HG03095 (cell line): ENCODE results near the gene SLC6A6.

Experiments used
- ATAC-seq: cut with Tn5 transposase; IDR thresholded peaks from one replicate; pipeline ENCODE4 v1.9.1; 2021; ENCODE audit warnings: moderate library complexity; ENCODE audit not compliant: unreplicated experiment

The SLC6A6 gene

DNA sequence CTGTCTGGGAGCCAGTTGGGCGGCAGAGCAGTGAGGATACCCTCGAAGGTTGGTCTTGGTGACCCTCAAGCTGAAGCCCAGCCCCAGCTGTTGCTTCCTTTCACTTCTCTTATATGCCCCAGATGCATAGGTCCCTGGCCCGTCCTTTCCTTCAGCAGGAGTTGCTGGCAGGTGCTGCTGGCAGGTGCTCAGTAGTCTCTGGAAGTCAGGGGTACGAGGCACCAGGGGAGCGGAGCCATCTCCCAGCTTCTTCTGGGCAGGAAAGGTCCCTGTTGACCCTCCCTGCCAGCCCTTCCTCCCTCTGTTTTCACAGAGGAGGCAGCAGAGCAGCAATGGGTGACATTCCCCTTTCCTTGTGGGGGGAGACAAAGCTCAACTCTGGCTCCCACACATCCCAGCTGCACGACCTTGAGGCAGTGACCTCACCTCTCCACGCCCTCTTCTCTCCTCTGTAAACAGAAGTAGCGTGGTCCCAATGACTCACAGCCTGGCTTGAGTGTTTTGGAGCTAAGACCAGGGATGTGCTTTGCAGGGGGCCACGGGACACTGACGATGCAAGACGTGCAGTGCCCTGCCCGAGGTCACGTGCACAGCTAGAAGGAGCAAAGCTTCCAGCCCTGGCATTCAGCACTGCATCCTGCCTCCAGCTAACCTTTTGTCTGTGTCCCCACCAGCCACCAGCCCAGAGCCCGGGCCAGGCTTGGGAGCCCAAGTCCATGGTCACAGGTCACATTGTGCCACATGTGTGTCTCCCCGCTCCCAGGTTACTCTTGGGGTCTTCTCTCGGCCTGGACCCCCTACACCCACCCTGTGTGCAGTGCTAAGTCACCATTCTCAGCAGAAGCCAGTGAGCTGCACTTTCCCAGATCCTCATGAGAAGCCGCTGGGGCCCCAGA, 49.7 kb downstream of the SLC6A6 start:
- ATAC-seq, result no peak

DNA sequence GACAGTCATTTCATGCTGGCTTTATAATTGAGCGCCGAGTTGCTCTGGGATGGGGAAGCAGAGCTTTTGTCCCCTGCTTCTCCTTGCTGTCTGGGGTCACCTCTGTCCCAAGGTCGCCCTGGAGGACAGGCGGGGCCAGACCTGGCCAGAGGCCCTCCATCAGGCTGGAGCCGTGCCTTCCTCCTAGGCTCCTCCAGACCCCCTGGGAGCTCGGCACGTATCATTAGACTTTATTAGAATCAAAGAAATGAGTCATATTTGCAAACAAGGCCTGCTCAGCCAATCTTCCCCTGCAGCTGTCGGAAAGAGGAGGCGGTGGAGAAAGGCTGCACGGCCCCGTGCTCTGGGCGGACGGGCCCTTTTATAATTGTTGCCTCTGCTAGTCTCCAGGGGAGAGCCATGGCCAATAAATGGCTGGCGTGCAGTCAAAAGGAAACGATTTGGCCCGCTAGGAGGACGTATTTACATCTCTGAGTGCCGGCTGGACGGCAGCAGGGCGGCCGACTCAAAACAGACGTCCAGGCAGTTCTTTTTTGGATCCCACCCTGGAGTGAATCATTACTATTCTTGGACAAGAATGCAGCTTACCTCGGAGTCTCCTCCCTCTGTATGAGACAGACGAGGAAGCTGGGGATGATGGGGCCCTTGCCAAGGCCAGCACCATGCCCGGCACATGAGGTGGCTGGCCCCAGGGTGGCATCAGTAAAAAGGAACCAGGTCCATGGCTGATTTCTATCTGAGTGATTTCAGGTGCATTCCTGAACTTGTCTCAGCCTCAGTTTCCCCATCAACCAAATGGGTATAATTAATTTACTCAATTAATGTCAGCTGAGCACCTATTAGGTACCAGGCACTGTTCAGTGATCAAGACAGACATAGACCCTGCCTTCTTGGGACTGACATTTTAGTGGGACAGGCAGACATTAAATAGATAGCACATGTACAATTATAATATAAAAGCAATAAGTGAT, 50.6 kb downstream of the SLC6A6 start:
- no peak for ATAC-seq

DNA sequence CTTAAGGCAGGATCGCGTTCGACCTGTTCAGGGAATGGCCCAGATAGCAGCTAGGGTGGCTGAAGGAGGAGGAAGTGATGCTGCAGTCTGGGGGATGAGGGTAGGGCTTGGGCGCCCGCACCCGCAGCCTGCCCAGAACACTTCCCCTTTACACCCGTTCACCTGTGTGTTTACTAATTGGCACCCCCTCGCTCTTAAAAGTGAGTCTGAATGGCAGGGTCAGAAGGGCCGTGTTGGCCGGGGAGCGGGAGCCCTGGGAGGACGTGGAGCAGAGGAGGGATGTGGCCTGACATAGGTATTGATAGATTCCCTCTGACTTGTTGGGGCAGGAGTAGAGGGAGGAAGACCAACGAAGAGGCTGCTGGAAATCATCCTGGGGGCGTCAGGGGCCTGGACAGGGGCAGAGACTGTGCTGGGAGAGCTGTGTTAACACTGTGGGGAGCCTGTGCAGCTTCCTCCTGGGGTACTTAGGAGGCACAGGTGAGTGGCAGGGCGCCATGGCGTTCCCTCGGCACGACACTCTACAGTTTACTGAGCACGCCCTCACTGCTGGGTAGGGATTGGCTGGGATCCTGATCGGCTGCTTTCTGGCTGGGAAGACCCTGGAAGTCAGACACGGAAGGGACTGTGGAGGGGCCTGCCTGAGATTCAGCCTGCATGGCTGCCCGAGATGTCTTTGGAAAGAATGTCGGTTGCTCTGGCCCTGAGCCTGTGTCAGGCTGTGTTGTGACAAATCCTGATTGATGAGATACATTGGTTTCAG, 51.7 kb downstream of the SLC6A6 start:
- ATAC-seq, result no peak

DNA sequence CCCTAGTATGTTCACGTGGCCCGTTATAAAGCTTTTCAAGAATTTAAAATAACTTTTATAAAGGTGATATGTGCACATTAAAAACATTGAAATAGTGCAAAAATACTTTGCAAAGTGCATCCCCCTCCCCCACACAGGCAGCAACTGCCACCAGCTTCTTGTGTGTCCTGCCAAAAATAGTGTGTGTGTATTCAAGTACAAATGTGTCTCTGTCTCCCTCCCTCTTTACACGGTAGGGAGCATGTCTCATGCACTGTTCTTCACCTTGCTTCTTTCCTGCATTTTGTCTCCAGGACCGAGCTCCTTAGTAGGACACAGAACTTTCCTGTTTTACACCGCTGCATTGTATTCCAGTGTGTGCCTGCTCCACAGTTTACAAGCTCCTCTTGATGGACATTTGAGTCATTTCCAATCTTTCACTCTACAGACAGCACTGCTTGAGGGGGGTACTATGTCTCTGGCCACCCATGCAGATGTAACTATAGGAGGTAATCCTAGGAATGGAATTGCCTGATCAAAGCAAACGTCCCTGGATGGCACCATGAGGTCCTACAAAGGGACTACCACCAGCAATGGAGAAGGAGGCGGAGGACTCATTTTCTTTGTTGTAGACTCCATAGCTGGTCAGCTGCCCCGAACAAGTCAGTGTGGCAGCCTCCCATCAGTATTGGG, 52.4 kb downstream of the SLC6A6 start:
- no peak for ATAC-seq

DNA sequence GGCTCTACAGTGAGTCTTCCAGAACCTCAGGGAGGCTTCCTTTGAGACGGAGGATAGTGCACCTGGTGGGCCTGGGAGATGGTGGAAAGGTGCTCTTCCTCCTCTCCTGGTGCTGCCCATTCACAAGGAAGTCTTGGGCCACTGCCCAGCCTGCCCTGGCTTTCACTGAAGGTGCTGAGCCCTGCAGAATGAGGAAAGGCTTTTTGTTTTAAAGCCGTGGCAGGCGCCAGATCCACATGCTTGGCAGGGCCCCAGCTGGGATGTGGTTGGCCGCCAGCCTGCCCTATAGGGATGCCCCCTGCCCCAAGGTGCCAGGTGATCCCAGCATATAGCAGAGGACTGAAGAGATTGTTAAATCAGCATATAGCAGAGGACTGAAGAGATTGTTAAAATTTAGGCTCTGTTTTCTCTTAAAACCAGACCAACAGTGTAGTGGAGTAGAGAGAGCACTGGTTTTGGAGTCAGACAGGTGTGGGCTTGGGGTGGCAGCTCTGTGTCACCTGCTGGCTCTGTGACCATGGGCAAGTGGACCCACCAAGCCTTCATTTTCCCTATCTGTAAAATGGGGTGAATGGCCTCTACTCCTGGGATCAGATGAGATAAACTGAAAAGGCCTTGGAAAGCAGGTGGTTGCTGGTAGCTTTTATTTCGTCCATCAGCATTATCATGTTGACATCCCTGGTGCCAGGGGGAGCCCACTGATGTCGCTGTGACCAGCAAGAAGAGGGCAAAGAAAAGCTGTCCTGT, 53.3 kb downstream of the SLC6A6 start:
- no peak for ATAC-seq

DNA sequence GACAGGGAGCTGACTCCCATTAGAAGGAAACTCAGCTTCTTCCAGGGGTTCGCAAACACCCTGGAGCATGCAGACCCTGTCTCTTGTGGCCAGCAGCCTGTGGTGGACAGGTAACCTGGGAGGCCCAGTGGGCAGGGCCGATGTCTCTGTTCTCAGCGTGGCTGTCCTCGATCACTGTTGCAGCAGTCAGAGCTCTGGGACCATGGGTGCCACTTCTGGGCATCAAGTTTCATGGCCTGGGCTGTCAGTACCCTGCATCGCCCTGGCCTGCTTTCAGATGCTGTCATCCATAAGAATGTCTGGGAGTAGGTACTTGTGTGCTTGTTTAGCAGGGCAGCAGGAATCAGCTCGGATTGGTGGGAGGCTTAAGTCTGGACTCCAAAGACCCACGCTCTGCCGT, 54.4 kb downstream of the SLC6A6 start:
- no peak for ATAC-seq

DNA sequence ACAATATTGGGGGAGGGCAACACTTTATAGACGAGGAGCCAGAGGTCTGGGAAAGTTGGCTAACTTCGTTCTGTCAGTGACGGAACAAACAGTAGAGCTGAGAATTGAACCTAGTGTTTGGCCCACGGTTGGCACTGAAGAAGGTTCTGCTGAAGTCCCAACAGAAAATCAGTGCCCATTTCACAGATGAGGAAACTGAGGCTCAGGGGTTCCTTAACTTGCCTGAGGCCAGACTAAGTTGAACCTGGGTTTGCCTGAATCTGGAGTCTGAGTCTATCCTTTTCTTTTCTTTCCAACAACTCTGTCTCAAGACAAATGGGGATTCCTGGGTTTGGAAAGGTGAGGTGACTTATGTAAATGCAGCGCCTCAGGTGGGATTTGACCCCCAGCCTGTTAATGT, 55.1 kb downstream of the SLC6A6 start:
- no peak for ATAC-seq

DNA sequence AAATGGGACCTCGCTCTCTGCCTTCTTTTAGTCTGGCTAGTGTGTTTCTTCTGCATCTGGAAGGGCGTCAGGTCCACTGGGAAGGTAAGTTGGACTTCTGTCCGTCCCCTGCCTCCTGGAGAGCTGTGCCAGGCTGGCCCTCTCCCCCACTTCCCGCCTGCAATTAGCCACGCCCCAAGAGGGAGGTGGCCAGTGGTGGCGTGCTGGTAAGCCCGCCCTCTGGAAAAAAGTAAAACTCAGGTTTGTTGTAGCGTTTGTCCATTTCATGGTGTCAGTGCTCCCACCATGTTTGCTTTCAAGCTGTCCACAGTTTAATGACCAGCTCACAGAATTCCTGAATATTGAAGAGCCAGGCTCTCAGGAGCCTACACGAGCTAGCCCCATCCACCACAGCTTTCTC, 55.6 kb downstream of the SLC6A6 start:
- ATAC-seq, result no peak

DNA sequence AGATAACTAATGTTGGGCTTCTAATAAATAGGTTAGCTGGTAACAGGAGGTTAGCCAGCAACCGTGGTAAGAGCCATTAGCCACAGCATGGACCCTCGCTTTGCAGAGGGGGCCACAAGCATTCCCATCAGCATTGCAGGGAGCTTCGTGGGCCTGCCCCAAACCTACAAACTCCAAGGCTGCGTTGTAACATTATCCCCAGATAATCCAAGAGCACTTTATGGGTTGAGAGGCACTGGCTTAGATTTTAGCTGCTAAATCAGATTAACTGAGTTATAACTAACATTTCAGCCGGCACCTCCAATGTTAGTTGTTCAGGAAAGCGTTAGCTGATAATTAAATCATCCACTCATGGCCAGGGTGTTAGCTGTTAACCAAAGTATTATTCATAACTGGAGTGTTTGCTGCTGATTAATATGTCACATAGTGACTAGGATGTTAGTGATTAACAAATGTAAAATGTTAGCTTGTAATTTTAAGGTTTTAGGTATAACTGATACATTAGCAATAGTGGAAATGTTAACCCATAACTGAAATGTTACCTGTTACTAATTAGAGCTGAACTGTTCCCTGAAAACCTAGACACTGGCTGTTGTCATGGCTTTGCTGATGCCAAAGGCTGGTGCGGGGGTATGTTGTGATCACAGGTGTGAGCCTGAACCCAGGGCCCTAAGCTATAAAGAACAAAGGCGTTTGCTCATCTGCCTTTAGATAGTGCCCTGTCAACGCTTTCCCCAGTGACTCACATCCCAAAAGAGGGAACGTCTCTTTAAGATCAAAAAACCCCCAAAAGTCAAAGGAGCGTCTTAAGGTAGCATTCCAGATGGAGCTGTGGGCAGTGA, 56.2 kb downstream of the SLC6A6 start:
- ATAC-seq, result no peak

DNA sequence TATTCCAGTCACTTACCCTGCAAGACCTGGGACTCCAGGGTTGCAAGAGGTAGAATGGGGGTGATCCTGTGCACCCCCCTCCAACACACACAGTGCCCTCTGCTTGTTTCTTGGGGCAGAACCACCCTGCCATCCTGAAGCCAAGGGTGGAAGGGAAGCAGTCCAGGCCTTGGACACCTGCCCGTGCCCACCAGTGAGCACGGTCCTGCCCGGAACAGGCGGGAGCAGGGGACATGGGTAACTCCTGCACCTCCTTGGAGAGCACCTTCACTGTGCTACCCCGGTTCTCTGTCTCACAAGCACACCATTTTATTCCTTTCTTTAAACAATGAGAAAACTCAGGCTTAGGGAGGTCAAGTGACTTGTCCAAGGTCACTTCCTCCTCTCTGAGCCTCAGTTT, 57.0 kb downstream of the SLC6A6 start:
- ATAC-seq, result no peak

DNA sequence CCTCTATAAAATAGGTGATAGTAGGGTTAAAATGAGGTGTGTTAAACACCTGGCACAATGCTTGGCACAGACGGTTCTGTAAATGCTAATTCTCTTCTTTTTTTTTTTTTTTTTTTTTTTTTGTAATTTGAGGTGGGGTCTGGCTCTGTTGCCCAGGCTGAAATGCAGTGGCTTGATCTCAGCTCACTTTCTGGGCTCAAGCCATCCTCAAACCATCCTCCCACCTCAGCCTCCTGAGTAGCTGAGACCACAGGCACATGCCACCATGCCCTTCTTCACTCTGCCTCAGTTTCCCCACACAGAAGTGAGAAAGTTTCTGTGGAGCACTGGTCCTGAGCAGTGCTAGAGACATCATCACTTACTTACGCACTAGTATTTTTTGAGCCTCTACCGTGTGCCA, 57.4 kb downstream of the SLC6A6 start:
- ATAC-seq, result no peak

DNA sequence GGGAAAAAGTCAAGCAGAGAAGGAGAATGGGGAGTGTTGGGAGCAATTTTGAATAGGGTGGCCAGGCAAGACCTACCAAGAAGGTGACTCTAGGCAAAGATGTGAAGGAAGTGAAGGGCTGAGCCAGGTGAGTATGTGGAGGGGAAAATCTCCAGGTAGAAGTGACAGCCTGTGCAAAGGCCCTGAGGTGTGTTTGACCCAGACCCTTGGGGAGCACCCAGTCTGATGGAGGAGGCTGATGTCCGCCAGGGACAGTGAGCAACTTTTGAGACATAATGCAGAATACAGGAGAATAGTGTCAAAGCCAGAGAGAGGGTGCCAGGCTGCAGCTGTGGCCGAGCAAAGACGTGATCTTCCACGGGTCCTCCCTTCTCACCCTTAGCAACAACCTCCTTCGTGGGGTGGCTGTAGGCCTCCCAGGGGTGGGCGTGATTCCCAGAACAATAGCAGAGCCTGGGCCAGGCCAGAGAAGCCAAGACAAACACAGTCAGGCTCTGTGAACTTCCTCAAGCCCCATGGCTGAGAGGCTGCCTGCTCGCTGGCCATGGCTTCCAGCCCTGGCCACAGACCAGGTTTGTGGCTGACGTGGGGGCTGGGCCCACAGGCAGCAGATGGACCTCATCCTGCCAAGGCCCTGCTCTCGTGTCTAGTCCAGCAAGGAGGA, 58.1 kb downstream of the SLC6A6 start:
- no peak for ATAC-seq

DNA sequence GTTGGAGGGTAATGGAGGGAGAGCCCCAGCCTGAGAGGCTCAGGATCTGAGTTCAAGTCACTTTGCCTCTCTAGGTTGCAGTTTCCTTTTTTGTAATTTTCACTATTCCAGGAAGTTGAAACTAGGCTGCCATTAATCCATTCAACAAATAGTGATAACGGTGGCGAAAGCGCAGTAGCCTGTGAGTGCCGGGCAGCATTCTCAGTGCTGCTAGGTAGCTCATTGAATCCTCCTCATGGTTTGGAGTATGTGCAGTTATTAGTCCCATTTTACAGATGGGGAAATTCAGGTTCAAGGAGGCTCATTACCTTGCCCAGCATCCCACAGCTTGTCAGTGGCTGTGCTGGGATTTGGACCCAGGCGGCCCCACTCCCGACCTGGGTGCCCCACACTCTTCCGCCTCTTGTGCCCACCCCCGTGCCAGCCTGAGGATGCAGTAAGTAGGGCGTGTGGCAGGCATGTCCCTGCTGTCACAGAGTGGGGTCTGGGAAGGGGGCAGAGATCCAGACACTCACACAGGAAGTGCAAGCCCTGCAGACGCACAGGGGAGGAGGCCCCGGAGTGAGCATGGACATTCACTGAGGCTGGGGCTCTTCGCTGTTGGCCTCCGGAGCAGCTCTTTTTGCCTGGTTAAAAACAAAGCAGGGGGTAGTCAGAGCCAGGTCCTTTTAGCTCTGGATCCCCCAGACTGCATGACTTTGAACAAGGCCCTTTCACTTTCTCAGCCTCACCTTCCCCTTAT, 58.8 kb downstream of the SLC6A6 start:
- no peak for ATAC-seq

DNA sequence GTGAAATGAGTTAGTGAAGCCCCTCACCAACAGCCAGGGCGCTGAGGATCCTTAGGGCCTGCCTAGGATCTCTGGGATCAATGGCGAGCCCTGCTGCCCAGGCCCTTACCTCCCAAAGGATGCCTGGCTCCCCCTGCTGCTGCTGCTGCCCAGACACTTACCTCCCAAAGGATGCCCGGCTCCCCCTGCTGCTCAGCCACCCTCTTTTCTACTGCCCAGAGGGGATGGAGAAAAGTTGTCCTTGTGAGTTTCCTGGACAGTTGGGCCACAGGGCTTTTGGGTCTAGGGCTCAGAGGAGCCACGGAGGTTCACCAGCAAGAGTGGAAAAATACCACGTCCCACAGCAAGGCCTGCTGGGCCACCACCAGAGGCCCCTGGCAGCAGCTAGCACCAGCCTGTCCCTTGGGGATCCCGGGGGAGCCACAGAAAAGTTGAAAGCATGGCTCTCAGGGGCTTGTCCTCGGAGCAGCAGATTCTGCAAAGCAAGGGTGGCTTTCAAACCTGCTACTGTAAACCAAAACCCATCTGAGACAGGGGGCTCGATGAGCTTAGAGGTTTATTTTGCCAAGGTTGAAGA, 59.4 kb downstream of the SLC6A6 start:
- no peak for ATAC-seq

DNA sequence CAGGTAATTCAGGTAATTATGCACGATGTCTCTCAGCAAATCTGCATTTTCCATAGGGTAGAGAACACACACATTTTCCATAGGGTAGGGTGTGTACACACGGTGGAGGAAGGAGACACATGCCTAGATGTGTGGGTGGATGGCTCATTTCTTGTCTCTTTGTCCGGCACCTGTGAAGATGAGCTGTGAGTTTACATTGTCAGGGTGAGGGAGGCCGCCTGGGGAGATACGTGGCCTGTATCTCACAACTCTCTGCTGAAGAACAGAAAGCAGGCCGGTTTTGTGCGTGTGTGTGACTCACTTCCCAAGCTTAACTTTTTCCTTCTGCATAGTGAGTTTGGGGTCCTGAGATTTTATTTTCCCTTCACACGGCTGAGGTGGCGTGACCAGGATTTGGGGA, 60.3 kb downstream of the SLC6A6 start:
- ATAC-seq, result no peak

DNA sequence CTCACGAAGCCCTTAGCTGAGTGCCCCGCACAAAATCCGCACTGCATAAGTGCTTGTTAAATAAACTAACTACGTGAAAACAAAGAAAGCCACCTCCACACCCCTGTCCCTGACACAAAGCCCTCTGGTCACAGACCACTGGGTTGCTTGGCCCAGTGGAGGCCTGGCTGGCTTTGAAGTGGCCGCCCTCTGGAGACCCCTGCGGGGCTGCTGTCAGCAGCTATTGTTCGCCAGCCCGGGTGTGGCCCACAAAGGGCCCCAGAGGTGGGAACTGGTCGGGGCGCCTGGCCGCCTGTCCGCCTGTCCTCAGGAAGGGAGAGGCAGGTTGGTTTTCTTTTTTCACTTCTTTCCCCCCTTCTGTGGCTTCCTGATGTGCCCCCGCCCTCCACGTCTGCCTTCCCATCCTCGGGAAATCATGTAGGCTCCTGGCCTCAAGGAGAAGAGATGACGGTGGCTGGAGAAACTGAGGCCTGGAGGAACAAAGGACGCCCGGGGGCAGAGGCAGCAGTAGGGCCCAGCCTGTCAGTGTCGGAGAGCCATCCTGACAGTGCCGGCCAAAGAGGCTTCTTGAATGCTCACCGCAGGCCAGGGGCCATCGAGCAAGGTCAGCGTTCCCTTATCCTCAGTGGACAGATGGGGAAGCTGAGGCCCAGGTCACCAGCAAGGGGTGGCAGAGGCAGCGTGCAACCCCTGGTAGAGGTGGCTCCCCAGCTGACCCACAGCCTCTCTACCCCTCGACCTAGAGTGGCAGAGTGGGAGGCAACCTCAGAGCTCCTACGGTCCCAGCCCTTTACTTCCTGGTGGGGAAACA, 61.1 kb downstream of the SLC6A6 start:
- ATAC-seq, result no peak

DNA sequence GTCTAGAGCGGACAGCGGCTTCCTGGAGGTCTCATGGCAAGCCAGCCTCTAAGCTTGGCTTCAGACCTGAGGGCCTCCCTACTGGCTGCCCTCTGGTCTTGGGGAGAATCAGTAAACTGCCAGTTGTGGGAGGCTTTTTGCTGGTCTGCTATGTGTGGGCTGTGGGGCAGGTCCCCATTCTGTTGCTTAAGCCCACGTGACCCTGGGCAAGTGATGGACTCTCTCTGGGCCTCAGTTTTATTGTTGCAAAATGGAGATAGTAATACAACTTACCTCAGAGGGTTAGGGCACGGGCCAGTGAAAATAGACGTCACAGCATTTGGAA, 61.7 kb downstream of the SLC6A6 start:
- no peak for ATAC-seq
